Kasumi-1 (cell line): ENCODE data around the gene PARP2.

Experiments used
- DNase-seq, 2 experiments: peaks; one replicate each; lab custom pipeline; 2025; lab: John Stamatoyannopoulos, UW

The PARP2 gene

GRCh38 chr14:20400965-20401593, 57.6 kb downstream of the PARP2 start:
- no peak for DNase-seq

- DNase-seq, result no peak
Measured at GRCh38 chr14:20403521-20403920, 60.1 kb downstream of the PARP2 start.
